Lower leg skin (tissue), 3 donors: ENCODE measurements around the gene ARHGAP40.

Experiments used
- CTCF ChIP-seq, 3 donors: fragments of 450-650 bp; IDR thresholded peaks; one replicate each; pipeline ENCODE4 v1.5.1; 2016; ENCODE audit warnings: antibody characterized with exemption in 3 of 3, mild to moderate bottlenecking in 3 of 3, moderate library complexity in 2 of 3
- POLR2A ChIP-seq, 2 donors: fragments of 450-650 bp; IDR thresholded peaks; one replicate each; pipeline ENCODE4 v1.6.1; 2016 to 2017; ENCODE audit warnings: antibody characterized with exemption in 2 of 2, mild to moderate bottlenecking in 1 of 2, moderate library complexity in 1 of 2

GRCh38 chr20:38620441-38620840 lies 18.8 kb downstream of the ARHGAP40 start:
- TF ChIP-seq CTCF (IDR thresholded peaks at IDR 0.05) (no peak), POLR2A (IDR thresholded peaks at IDR 0.05) (no peak)
